MM.1S (cell line): Measurements from ENCODE around the gene RASGRF2.

ENCODE experiments used
- DNase-seq: peaks from one replicate; pipeline ENCODE4 v3.0.0-alpha.2; 2015
- H2AFZ ChIP-seq: fragments of 300-600 bp; sonication (generic); 2 replicates; pipeline ENCODE4 v1.6.0; 2016; ENCODE audit warnings: antibody characterized with exemption, low read length
- H3F3A ChIP-seq: fragments of 300-600 bp; sonication (generic); 2 replicates; pipeline ENCODE4 v1.6.1; 2016; ENCODE audit warnings: mild to moderate bottlenecking, antibody characterized with exemption, low read length, moderate library complexity, mixed read lengths; ENCODE audit not compliant: insufficient read depth
- H3K27ac ChIP-seq: fragments of 300-600 bp; sonication (generic); 2 replicates; pipeline ENCODE4 v1.5.1; 2016; ENCODE audit warnings: mild to moderate bottlenecking, low read length
- H3K27me3 ChIP-seq: fragments of 300-600 bp; sonication (generic); replicated peaks from 2 replicates; pipeline ENCODE4 v1.6.0; 2016; ENCODE audit warnings: low read length; ENCODE audit not compliant: insufficient read depth
- H3K36me3 ChIP-seq: fragments of 300-600 bp; sonication (generic); replicated peaks from 2 replicates; pipeline ENCODE4 v1.6.1; 2016; ENCODE audit warnings: mild to moderate bottlenecking, low read length, mixed read lengths; ENCODE audit not compliant: insufficient read depth
- H3K4me1 ChIP-seq: fragments of 300-600 bp; sonication (generic); 2 replicates; pipeline ENCODE4 v1.6.1; 2016; ENCODE audit warnings: low read length, mixed read lengths
- H3K4me2 ChIP-seq: fragments of 300-600 bp; sonication (generic); 2 replicates; pipeline ENCODE4 v1.6.0; 2016; ENCODE audit warnings: low read depth, low read length
- H3K4me3 ChIP-seq: fragments of 300-600 bp; sonication (generic); 2 replicates; pipeline ENCODE4 v1.5.1; 2016; ENCODE audit warnings: low read length, mixed read lengths
- H3K79me2 ChIP-seq: fragments of 300-600 bp; sonication (generic); 2 replicates; pipeline ENCODE4 v1.6.1; 2016; ENCODE audit warnings: mixed run types, low read length, mixed read lengths
- H3K9ac ChIP-seq: fragments of 300-600 bp; sonication (generic); 2 replicates; pipeline ENCODE4 v1.6.1; 2016; ENCODE audit warnings: low read length, mixed read lengths
- H3K9me2 ChIP-seq: fragments of 300-600 bp; sonication (generic); replicated peaks from 2 replicates; pipeline ENCODE4 v1.6.1; 2016; ENCODE audit warnings: mild to moderate bottlenecking, low read length, mixed read lengths; ENCODE audit not compliant: insufficient read depth
- H3K9me3 ChIP-seq: fragments of 300-600 bp; sonication (generic); replicated peaks from 2 replicates; pipeline ENCODE4 v1.6.1; 2016; ENCODE audit warnings: mild to moderate bottlenecking, low read length, mixed read lengths; ENCODE audit not compliant: insufficient read depth
- H4K20me1 ChIP-seq: fragments of 300-600 bp; sonication (generic); 2 replicates; pipeline ENCODE4 v1.6.1; 2016; ENCODE audit warnings: mild to moderate bottlenecking, low read length, moderate library complexity, mixed read lengths; ENCODE audit not compliant: insufficient read depth
- EZH2 ChIP-seq: fragments of 300-600 bp; sonication (generic); optimal IDR thresholded peaks from 2 replicates; pipeline ENCODE3; 2017; ENCODE audit warnings: low read depth, mild to moderate bottlenecking, antibody characterized with exemption, low read length, mixed read lengths
- EZH2phosphoT487 ChIP-seq: fragments of 300-600 bp; sonication (generic); IDR thresholded peaks from 2 replicates; pipeline ENCODE4 v1.6.1; 2018; ENCODE audit warnings: antibody characterized with exemption, low read length
- TF ChIP-seq, protein P1 (sequence below): fragments of 300-600 bp; sonication (generic); IDR thresholded peaks from 2 replicates; pipeline ENCODE4 v1.5.1; 2016; ENCODE audit warnings: antibody characterized with exemption, low read length, mixed read lengths

RASGRF2 gene

DNA sequence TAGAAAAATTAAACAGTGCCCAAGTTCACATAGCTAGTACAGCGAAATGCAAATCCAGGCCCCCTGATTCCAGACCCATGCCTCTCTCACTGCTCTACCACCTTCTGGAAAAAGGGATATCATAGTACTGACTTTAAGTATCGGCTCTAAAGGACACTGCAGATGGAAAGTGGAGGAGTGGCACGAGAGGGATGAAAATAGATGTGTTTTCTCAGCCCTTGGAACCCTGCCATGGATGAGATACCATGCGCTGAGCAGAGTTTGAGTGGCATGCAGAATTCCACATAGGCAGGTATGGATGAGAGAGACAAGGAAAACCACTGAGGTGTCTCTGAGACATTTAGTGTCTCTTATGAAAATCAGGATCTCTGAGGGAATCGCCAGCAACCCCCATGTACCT, 291.8 kb downstream of the RASGRF2 start:
- H2AFZ ChIP-seq: no peak overlapping the region
- no peaks in the 10 kb centered on the region for H3F3A ChIP-seq
- H3K4me3 ChIP-seq: no peak overlapping the region
- H3K27ac ChIP-seq: no peak overlapping the region
- no peaks in the 10 kb centered on the region for H3K36me3 ChIP-seq
- H3K9me2 ChIP-seq: no peaks in the 10 kb centered on the region
- no peaks in the 10 kb centered on the region for H3K27me3 ChIP-seq
- H4K20me1 ChIP-seq: no peaks in the 10 kb centered on the region
- TF ChIP-seq, protein P1, sequence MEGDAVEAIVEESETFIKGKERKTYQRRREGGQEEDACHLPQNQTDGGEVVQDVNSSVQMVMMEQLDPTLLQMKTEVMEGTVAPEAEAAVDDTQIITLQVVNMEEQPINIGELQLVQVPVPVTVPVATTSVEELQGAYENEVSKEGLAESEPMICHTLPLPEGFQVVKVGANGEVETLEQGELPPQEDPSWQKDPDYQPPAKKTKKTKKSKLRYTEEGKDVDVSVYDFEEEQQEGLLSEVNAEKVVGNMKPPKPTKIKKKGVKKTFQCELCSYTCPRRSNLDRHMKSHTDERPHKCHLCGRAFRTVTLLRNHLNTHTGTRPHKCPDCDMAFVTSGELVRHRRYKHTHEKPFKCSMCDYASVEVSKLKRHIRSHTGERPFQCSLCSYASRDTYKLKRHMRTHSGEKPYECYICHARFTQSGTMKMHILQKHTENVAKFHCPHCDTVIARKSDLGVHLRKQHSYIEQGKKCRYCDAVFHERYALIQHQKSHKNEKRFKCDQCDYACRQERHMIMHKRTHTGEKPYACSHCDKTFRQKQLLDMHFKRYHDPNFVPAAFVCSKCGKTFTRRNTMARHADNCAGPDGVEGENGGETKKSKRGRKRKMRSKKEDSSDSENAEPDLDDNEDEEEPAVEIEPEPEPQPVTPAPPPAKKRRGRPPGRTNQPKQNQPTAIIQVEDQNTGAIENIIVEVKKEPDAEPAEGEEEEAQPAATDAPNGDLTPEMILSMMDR: no peak
- H3K9ac ChIP-seq: no peak overlapping the region
- no peaks in the 10 kb centered on the region for H3K9me3 ChIP-seq
- H3K79me2 ChIP-seq: no peaks in the 10 kb centered on the region
- no peaks in the 10 kb centered on the region for H3K4me1 ChIP-seq
- H3K4me2 ChIP-seq: no peak overlapping the region
- DNase-seq: no peak

DNA sequence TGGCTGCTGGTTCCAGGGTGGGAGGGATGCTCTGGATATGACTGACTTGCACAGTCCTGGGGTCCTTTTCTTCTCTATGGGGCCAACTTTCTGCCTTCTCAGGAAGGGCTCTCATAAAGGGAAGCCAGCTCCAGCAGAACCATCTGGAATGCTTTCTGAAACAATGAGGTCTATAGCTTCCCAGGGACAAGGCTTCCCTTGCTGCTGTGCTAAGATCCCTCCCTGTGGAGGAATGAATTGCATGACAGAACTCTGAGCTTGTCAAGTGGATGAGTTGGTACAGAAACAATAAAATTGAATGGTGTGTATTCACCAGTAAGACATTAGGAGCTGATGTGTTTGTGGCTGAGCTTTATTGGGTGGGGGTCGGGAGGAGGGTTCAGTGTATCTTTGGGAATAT, 292.7 kb downstream of the RASGRF2 start:
- H3F3A ChIP-seq: no peaks in the 10 kb centered on the region
- DNase-seq: no peak
- no peaks in the 10 kb centered on the region for H4K20me1 ChIP-seq
- H3K36me3 ChIP-seq: no peaks in the 10 kb centered on the region
- H3K79me2 ChIP-seq: no peaks in the 10 kb centered on the region
- no peaks in the 10 kb centered on the region for H3K27me3 ChIP-seq
- no peak overlapping the region for H3K4me3 ChIP-seq
- no peaks in the 10 kb centered on the region for H3K9me2 ChIP-seq
- no peak overlapping the region for H3K9ac ChIP-seq
- no peak overlapping the region for H3K4me2 ChIP-seq
- TF ChIP-seq, protein P1: no peak
- TF ChIP-seq EZH2phosphoT487 (no peak), EZH2 (no peak)
- H3K27ac ChIP-seq: no peak overlapping the region
- no peak overlapping the region for H2AFZ ChIP-seq
- H3K4me1 ChIP-seq: no peaks in the 10 kb centered on the region
- no peaks in the 10 kb centered on the region for H3K9me3 ChIP-seq

DNA sequence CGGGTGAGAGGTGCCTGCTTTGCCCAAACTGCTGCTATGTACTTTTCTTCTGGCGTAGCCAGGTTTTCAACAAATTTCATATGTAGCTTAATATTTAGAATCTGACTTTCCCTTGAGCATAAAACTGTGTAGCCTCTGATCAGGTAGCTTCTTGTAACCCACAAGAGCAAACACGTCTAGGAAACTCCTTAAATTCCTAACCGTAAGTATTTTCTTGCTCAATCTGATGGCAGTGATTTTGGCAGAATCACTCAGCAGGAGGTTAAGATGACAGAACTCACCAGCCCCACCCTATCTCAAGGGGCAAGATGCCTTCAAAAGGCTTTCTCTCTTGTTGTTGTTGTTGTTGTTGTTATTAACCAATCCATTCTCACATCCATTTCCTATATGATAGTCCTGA, 293.7 kb downstream of the RASGRF2 start:
- DNase-seq: no peak
- H3K9me3 ChIP-seq: no peaks in the 10 kb centered on the region
- H3K4me2 ChIP-seq: no peak overlapping the region
- H3K27me3 ChIP-seq: no peaks in the 10 kb centered on the region
- no peaks in the 10 kb centered on the region for H4K20me1 ChIP-seq
- no peak overlapping the region for H3K9ac ChIP-seq
- H3K36me3 ChIP-seq: no peaks in the 10 kb centered on the region
- H3K4me1 ChIP-seq: no peaks in the 10 kb centered on the region
- no peak overlapping the region for H2AFZ ChIP-seq
- no peaks in the 10 kb centered on the region for H3K9me2 ChIP-seq
- H3F3A ChIP-seq: no peaks in the 10 kb centered on the region
- H3K79me2 ChIP-seq: no peaks in the 10 kb centered on the region
- H3K27ac ChIP-seq: no peak overlapping the region
- H3K4me3 ChIP-seq: no peak overlapping the region
- TF ChIP-seq EZH2phosphoT487 (no peak), EZH2 (no peak)
- TF ChIP-seq, protein P1: no peak
